ENCODE data around the gene ZNF133. TPM values are rescaled to one million over a fixed set of nuclear protein-coding genes. Genes with fewer than 3 reads are reported as not detected.
"Not testable (repeated sequence)": the region's sequence is repeated elsewhere in the genome, so short reads cannot be mapped to it uniquely, and the experiment has no call there.

Gene ZNF133
- total RNA-seq, 1 donor from 2014 or later, result 11.1 TPM

GRCh38 chr20:18321976-18322950, 33.9 kb downstream of the ZNF133 start:
- Histone ChIP-seq H3K4me1 (no peaks in the 10 kb centered on the region), H3K4me3 (no peak overlapping the region), H3K27ac (no peak overlapping the region), H3K27me3 (no peaks in the 10 kb centered on the region), H3K9me3 (no peaks in the 10 kb centered on the region), H3K36me3 (peaks cover 2% of the 10 kb centered on the region)
- TF ChIP-seq CTCF (IDR thresholded peaks at IDR 0.05), result no peak
- intact Hi-C loops (cut with DNase I), result no loop called here
- no peak for DNase-seq
- no peak for ATAC-seq

GRCh38 chr20:18323705-18324104, 35.4 kb downstream of the ZNF133 start:
- no peak for DNase-seq
- no peak for TF ChIP-seq CTCF (IDR thresholded peaks at IDR 0.05)
- intact Hi-C loops (cut with DNase I), result no loop called here

GRCh38 chr20:18324596-18325089, 36.3 kb downstream of the ZNF133 start:
- no peak for ATAC-seq
- no peaks in the 10 kb centered on the region for H3K36me3 ChIP-seq
- H3K4me1 ChIP-seq, result no peaks in the 10 kb centered on the region
- no peak overlapping the region for H3K27ac ChIP-seq
- no peaks in the 10 kb centered on the region for H3K27me3 ChIP-seq
- TF ChIP-seq CTCF (IDR thresholded peaks at IDR 0.05), result no peak
- H3K4me3 ChIP-seq, result no peak overlapping the region
- intact Hi-C loops (cut with DNase I), result no loop called here
- no peak for DNase-seq
- no peaks in the 10 kb centered on the region for H3K9me3 ChIP-seq

More at GRCh38 chr20:18323705-18324104, 35.4 kb downstream of the ZNF133 start:
- Histone ChIP-seq H3K27me3 (no peaks in the 10 kb centered on the region), H3K36me3 (no peaks in the 10 kb centered on the region), H3K27ac (no peak overlapping the region), H3K9me3 (no peaks in the 10 kb centered on the region), H3K4me3 (no peak overlapping the region), H3K4me1 (no peaks in the 10 kb centered on the region)
- ATAC-seq, result no peak

- intact Hi-C loops (cut with DNase I), result no loop called here
- no peaks in the 10 kb centered on the region for H3K27me3 ChIP-seq
- DNase-seq, result no peak
- no peak overlapping the region for H3K27ac ChIP-seq
- TF ChIP-seq CTCF (IDR thresholded peaks at IDR 0.05), result no peak
- H3K36me3 ChIP-seq, result no peaks in the 10 kb centered on the region
- peaks cover 8% of the 10 kb centered on the region for H3K9me3 ChIP-seq
- no peak overlapping the region for H3K4me3 ChIP-seq
- ATAC-seq, result no peak
- H3K4me1 ChIP-seq, result no peaks in the 10 kb centered on the region
Observed at GRCh38 chr20:18326990-18327389, 38.7 kb downstream of the ZNF133 start.

GRCh38 chr20:18331694-18332093, 43.4 kb downstream of the ZNF133 start:
- intact Hi-C loops (cut with DNase I), result no loop called here
- ATAC-seq, result no peak
- H3K27ac ChIP-seq, result no peak overlapping the region
- TF ChIP-seq CTCF (IDR thresholded peaks at IDR 0.05), result no peak
- DNase-seq, result no peak
- H3K36me3 ChIP-seq, result no peaks in the 10 kb centered on the region
- H3K4me1 ChIP-seq, result no peaks in the 10 kb centered on the region
- H3K27me3 ChIP-seq, result no peaks in the 10 kb centered on the region
- H3K9me3 ChIP-seq, result peaks cover 8% of the 10 kb centered on the region
- no peak overlapping the region for H3K4me3 ChIP-seq

- H3K36me3 ChIP-seq; H3K4me1 ChIP-seq; DNase-seq; H3K9me3 ChIP-seq; H3K27me3 ChIP-seq; ATAC-seq; intact Hi-C loops (cut with DNase I); H3K27ac ChIP-seq; H3K4me3 ChIP-seq: not testable (repeated sequence)
Observed at GRCh38 chr20:18349749-18350148, 61.4 kb downstream of the ZNF133 start.
